ENCODE data around the gene RAB13. TPM values are rescaled to one million over a fixed set of nuclear protein-coding genes. Genes with fewer than 3 reads are reported as not detected.
A peak's percentile ranks its signal among the peaks of the same experiment; 100 is the strongest.

RAB13 gene
- total and polyA plus RNA-seq, 2 of the 13 experiments (the other 11 are each of a cell fraction or from before 2014, with no cell fraction given), result 15.9 to 24.7 TPM

- TF ChIP-seq ZNF704 (CRISPR knock-in tag; IDR thresholded peaks at IDR 0.05; ENCODE audit: borderline replicate concordance), result no peak
- no peak for TF ChIP-seq AKAP8 (CRISPR knock-in tag; IDR thresholded peaks at IDR 0.05)
- peak; percentile 56; the same call in 1 of the 2 replicates for TF ChIP-seq MXD1 (CRISPR knock-in tag; IDR thresholded peaks at IDR 0.05)
- TF ChIP-seq ZNF350 (CRISPR knock-in tag; IDR thresholded peaks at IDR 0.05; ENCODE audit: borderline replicate concordance, low read depth), result no peak
- no peak for TF ChIP-seq DNMT1 (CRISPR knock-in tag; IDR thresholded peaks at IDR 0.05)
- TF ChIP-seq ATF2 (CRISPR knock-in tag; IDR thresholded peaks at IDR 0.05), result no peak
- peak; percentile 92 for TF ChIP-seq PATZ1 (CRISPR knock-in tag; IDR thresholded peaks at IDR 0.05)
- TF ChIP-seq KMT2A (CRISPR knock-in tag; IDR thresholded peaks at IDR 0.05), result 0 out of 2 replicates have a peak, but pooled peaks have one; percentile 22
- no peak for TF ChIP-seq CEBPZ (IDR thresholded peaks at IDR 0.05; ENCODE audit: low read length)
- TF ChIP-seq SRY (CRISPR knock-in tag; IDR thresholded peaks at IDR 0.05), result 0 out of 2 replicates have a peak, but pooled peaks have one; percentile 26
- no peak for TF ChIP-seq SMARCE1 (IDR thresholded peaks at IDR 0.05; ENCODE audit: borderline replicate concordance)
- no peak for TF ChIP-seq NFIC (IDR thresholded peaks at IDR 0.05; ENCODE audit: low read length)
- TF ChIP-seq ZNF605 (CRISPR knock-in tag; IDR thresholded peaks at IDR 0.05), result 0 out of 2 replicates have a peak, but pooled peaks have one; percentile 49
- no peak for TF ChIP-seq TCF7L2 (IDR thresholded peaks at IDR 0.05; ENCODE audit: low read depth, low read length)
- no peak for TF ChIP-seq CCAR2 (optimal IDR thresholded peaks at IDR 0.05; ENCODE audit: low read depth, low read length)
Measured at GRCh38 chr1:153963850-153964331, 22.2 kb downstream of the RAB13 start (continued).
